AG04449 (cell line): ENCODE data around the gene KLRC4.
"Not testable (repeated sequence)": the region's sequence is repeated elsewhere in the genome, so short reads cannot be mapped to it uniquely, and the experiment has no call there.

Experiments used
- CTCF ChIA-PET: fragments of 350-600 bp; formaldehyde crosslinking; extraction: SDS; loops from one replicate; lab custom pipeline; 2021; ENCODE audit warnings: antibody characterized with exemption; lab: Yijun Ruan, JAX
- POLR2A ChIA-PET: fragments of 400-600, 350-600 bp; formaldehyde crosslinking; extraction: SDS; loops from one replicate; lab custom pipeline; 2020; ENCODE audit warnings: antibody characterized with exemption, inconsistent platforms; lab: Yijun Ruan, JAX
- DNase-seq: peaks from one replicate; pipeline ENCODE4 v3.0.0-alpha.2; 2010; ENCODE audit warnings: low read depth, low spot score
- H3K4me3 ChIP-seq: 2 replicates; pipeline ENCODE4 v1.5.1; 2011; ENCODE audit warnings: low read depth, mild to moderate bottlenecking, control low read depth, low read length
- TF ChIP-seq, protein P1 (sequence below): IDR thresholded peaks from one replicate; pipeline ENCODE4 v1.5.1; 2011; ENCODE audit warnings: mild to moderate bottlenecking, moderate library complexity, low read length, control low read depth, inconsistent platforms; ENCODE audit not compliant: insufficient read depth; ENCODE audit errors: missing control alignments

KLRC4 gene

DNA sequence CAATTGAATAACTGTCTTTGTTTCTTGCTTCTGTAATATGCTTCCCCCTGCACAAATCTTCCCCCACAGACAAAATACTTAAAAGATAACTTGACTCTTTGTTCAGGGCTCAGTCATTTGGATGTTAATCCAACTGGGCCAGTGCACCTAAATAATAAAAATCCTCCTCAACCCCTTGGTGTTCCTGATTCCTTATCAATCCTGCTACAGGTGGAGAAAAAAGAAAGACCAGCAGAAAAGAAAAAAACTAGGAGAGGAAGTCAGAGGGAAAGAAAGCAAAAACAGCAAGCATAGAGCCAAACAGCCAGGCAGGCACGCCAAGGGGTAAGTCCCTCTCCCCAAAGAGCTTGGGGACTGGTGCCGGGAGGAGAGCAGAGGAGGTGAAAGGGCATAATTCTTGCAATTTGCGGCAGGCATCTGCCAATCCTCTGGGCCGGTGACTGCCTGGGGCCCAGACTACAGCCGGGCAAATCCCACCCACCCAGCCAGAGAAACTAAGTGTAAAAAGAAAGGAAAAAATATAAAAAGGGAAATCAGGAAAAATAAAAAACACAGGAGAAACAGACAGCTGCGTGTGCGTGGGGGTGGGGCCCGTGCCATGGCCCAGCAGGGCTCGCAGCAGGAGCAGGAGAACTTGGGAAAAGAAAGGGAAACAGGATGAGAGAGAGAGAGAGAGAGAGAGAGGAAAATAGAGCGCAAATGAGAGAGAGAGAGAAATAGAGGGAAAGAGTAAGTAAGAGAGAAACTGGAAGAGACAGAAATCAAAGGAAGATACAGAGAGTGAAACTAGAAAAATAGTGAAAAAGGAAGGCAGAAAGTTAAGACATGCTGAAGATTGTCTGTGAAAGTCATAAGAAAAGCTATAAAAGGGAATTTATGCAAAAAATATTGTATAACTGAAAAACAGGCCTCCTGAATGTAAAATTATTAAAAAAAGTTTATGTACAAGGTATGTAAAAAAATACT, 41.1 kb downstream of the KLRC4 start:
- H3K4me3 ChIP-seq = no peak overlapping the region
- TF ChIP-seq, protein P1, sequence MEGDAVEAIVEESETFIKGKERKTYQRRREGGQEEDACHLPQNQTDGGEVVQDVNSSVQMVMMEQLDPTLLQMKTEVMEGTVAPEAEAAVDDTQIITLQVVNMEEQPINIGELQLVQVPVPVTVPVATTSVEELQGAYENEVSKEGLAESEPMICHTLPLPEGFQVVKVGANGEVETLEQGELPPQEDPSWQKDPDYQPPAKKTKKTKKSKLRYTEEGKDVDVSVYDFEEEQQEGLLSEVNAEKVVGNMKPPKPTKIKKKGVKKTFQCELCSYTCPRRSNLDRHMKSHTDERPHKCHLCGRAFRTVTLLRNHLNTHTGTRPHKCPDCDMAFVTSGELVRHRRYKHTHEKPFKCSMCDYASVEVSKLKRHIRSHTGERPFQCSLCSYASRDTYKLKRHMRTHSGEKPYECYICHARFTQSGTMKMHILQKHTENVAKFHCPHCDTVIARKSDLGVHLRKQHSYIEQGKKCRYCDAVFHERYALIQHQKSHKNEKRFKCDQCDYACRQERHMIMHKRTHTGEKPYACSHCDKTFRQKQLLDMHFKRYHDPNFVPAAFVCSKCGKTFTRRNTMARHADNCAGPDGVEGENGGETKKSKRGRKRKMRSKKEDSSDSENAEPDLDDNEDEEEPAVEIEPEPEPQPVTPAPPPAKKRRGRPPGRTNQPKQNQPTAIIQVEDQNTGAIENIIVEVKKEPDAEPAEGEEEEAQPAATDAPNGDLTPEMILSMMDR = no peak
- ChIA-PET POLR2A (no interaction called here), CTCF (no interaction called here)
- DNase-seq = no peak

DNA sequence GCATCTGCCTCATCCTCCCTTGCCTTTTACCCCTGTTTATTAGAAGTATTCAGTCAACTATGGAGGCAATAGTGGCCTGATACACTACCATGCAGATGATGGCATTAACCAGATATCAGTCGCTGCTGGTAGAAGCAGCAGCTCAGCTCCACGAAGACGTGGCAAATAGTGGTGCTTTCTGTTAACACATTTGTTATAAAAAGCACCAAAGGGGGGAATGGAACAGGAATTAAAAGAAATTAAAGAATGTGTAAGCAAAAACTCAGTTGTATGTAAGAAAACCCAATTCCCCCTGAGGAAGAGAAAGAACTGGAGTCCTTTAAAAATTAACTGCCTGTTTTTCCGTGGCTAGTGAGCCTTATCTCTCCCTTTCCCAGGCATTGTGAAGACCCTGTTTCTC, 41.8 kb downstream of the KLRC4 start:
- CTCF ChIA-PET = interaction anchor here (1.2 to 1.5 kb wide), 2 partner anchors 27 to 194 kb away, joined by 3 to 7 read pairs; no protein-coding TSS in a partner anchor
- DNase-seq, POLR2A ChIA-PET, H3K4me3 ChIP-seq: not testable (repeated sequence)

DNA sequence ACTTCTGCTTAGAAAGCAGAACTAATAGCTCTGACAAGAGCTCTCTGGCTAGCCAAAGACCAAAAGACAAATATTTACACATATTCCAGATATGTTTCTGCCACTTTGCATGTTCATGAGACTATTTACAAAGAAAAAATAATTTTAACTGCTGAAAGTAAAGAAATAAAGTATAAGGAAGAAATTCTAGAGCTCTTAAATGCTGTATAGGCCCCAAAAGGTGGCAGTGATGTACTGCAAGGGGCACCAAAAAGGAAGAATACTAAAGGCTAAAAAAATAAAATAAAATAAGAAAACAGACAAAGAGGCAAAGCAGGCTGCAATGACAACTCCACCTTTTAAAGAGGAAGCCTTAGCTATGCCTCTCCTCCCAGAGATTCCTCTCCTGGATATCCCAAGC, 42.7 kb downstream of the KLRC4 start:
- no peak for DNase-seq
- CTCF ChIA-PET = interaction anchor here (1.0 to 1.7 kb wide), 6 partner anchors 26 to 393 kb away, joined by 3 to 8 read pairs (median 4); no protein-coding TSS in a partner anchor
- H3K4me3 ChIP-seq = no peak overlapping the region
- TF ChIP-seq, protein P1 = no peak
- POLR2A ChIA-PET = no interaction called here

DNA sequence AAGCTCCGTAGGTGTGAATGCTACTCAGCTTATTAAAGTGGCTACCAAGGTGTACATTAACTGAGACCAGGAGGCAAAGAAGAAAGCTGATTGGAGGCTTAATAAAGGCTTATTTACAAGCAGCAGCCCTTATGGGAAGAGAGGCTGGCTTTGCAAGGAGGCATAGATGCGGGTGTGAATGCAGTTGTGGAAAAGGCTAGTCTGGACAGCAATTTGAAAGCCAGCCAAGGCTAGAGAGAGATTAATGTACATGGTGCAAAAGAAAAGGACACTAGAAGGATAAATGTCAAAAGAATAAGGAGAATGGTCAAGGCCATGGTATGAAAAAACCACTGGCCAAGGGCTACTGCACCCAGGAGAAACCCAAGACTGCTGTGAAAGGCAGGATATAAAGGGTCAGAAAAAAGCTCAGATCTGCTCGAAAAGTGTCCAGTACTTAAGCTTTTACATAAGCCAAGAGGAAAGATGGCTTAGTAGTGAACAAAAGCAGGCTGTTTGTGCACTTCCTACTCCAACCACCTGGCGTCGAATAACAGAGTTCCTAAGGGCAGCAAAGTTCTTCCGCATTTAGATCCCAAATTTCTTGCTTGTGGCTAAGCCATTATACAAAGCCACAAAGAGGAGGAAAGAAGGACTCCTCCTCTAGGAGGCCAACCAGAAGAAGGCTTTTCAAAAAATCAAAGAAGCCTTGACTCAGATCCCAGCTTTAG, 43.7 kb downstream of the KLRC4 start:
- TF ChIP-seq, protein P1 = no peak
- ChIA-PET CTCF (interaction anchor here (0.8 to 1.7 kb wide), 6 partner anchors 194 to 394 kb away, joined by 3 to 8 read pairs (median 4); no protein-coding TSS in a partner anchor), POLR2A (no interaction called here)
- no peak for DNase-seq
- peak overlapping the region; percentile 69 for H3K4me3 ChIP-seq

DNA sequence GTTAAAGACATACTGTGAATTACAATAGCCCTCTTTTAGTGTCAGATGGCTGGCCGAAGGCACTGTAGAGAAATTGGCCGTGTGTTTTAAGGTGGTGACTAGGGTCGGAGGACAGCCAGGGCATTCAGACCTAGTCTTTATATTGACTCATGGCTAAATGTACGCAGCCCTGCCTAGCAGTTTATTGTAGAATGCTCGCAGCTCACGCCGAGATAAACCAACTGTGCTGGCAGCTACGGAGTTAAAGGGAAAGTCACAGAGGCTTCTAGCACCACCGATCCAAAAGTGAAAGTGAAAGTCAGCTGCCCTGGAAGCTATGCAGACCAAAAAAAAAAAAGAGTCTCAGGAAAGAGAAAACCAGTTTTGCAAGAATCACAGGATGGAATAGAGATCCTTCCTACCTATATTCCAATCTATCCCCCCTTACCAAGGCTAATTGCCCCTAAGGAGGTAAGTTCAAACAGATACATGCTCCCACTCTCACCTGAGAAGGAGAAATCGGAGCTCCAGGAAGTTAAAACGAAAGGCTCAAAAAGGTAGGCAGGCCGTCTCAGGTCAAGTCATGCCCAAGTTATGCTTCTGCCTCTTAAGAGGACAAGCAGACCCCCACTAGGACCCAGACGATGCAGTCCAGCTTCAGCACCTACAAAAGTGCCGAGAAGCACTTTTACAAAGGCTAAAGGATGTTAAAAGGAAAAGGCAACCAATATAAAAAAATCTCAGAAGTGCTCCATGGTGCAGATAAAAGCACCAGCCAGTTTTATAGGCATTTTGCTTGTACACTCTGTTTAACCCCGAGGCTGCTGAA, 44.5 kb downstream of the KLRC4 start:
- ChIA-PET POLR2A (interaction anchor here (0.6 to 1.1 kb wide), 2 partner anchors 200 to 358 kb away, joined by 3 read pairs; partner anchors contain the start of gene YBX3), CTCF (interaction anchor here (1.3 to 1.4 kb wide), 2 partner anchors 129 to 197 kb away, joined by 4 to 7 read pairs; no protein-coding TSS in a partner anchor)
- TF ChIP-seq, protein P1 = no peak
- DNase-seq = no peak
- H3K4me3 ChIP-seq = peak overlapping the region; percentile 69
